Sigmoid colon (tissue), 4 donors: ENCODE results near the gene PIP4K2C.

Experiments used
- CTCF ChIP-seq, 4 experiments: fragments of 450-650 bp in 3 of 4; fragments of 200-600 bp in 1 of 4; IDR thresholded peaks; one replicate each; pipeline ENCODE4 v1.5.1; 2016 to 2019; ENCODE audit warnings: antibody characterized with exemption in 4 of 4, mild to moderate bottlenecking in 3 of 4, moderate library complexity in 2 of 4
- EP300 ChIP-seq, 4 donors: sonication (generic); formaldehyde crosslinking; IDR thresholded peaks; one replicate each; pipeline ENCODE4 v1.6.1; 2017; ENCODE audit warnings: antibody characterized with exemption in 4 of 4
- POLR2A ChIP-seq, 2 donors: fragments of 450-650 bp; IDR thresholded peaks; one replicate each; pipeline ENCODE4 v1.6.1; 2016; ENCODE audit warnings: antibody characterized with exemption in 2 of 2, mild to moderate bottlenecking in 2 of 2, moderate library complexity in 2 of 2
- POLR2AphosphoS5 ChIP-seq, 4 donors: sonication (generic); formaldehyde crosslinking; IDR thresholded peaks; one replicate each; pipeline ENCODE4 v1.6.1; 2017; ENCODE audit warnings: antibody characterized with exemption in 4 of 4

- no peak for TF ChIP-seq CTCF (IDR thresholded peaks at IDR 0.05)
- TF ChIP-seq POLR2A (IDR thresholded peaks at IDR 0.05): no peak
- TF ChIP-seq EP300 (IDR thresholded peaks at IDR 0.05): no peak
- no peak for TF ChIP-seq POLR2AphosphoS5 (IDR thresholded peaks at IDR 0.05)
Observed at GRCh38 chr12:57585156-57585555, 5.8 kb upstream of the PIP4K2C start.
